Breast epithelium (tissue), 4 donors: Measurements from ENCODE around the gene RBFOX1. TPM values are rescaled to one million over a fixed set of nuclear protein-coding genes. Genes with fewer than 3 reads are reported as not detected.

Experiments used
- DNase-seq, 2 donors: peaks; one replicate each; pipeline ENCODE4 v3.0.0-alpha.2; 2019; ENCODE audit warnings: low spot score in 2 of 2
- H3K27ac ChIP-seq, 2 donors: fragments of 200-600 bp; sonication (generic) in 1 of 2; one replicate each; pipeline ENCODE4 v1.5.1; 2016 to 2019; ENCODE audit warnings: mild to moderate bottlenecking in 1 of 2
- H3K27me3 ChIP-seq, 2 donors: fragments of 200-600 bp; sonication (generic) in 1 of 2; one replicate each; pipeline versions ENCODE4 v1.5.1 to v1.6.0; 2017 to 2019; ENCODE audit warnings: control low read depth in 1 of 2, mild to moderate bottlenecking in 1 of 2
- H3K36me3 ChIP-seq: fragments of 200-600 bp; one replicate; pipeline ENCODE4 v1.5.1; 2019
- H3K4me1 ChIP-seq, 2 donors: fragments of 200-600 bp; sonication (generic); one replicate each; pipeline ENCODE4 v1.5.1; 2016 to 2019; ENCODE audit warnings: control low read depth in 1 of 2
- H3K4me3 ChIP-seq, 3 donors: fragments of 200-600 bp; sonication (generic); 1 replicate in 2 of 3; 2 replicates in 1 of 3; pipeline ENCODE4 v1.5.1; 2016 to 2019; ENCODE audit warnings: mild to moderate bottlenecking in 3 of 3, moderate library complexity in 2 of 3
- H3K9me3 ChIP-seq, 2 donors: fragments of 200-600 bp; sonication (generic) in 1 of 2; one replicate each; pipeline ENCODE4 v1.5.1; 2016 to 2019; ENCODE audit warnings: control low read depth in 1 of 2
- POLR2A ChIP-seq: fragments of 450-650 bp; IDR thresholded peaks from one replicate; pipeline ENCODE4 v1.6.1; 2016; ENCODE audit warnings: antibody characterized with exemption, mild to moderate bottlenecking, moderate library complexity
- POLR2AphosphoS5 ChIP-seq, 3 donors: sonication (generic); formaldehyde crosslinking; IDR thresholded peaks; one replicate each; pipeline ENCODE4 v1.6.1; 2017; ENCODE audit warnings: antibody characterized with exemption in 3 of 3
- intact Hi-C: fragments of 100-400 bp; cut with DNase I; formaldehyde crosslinking; loops from one replicate; pipeline ENCODE4 v1.15.1; 2023; ENCODE audit warnings: low total_unique reads
- total RNA-seq, 3 donors: library from RNA; depleted of rRNA; stranded (reverse); fragments of >200 nt; gene quantifications; one replicate each; pipeline ENCODE4 v1.1.0, GENCODE V29; 2016
- TF ChIP-seq, protein P1 (sequence below), 3 donors: fragments of 450-650 bp; IDR thresholded peaks; one replicate each; pipeline ENCODE4 v1.5.1; 2016 to 2017; ENCODE audit warnings: antibody characterized with exemption in 3 of 3, mild to moderate bottlenecking in 3 of 3, moderate library complexity in 3 of 3

RBFOX1 gene
- total RNA-seq, 3 donors from 2014 or later, result 0.29 TPM; not detected in 2

DNA sequence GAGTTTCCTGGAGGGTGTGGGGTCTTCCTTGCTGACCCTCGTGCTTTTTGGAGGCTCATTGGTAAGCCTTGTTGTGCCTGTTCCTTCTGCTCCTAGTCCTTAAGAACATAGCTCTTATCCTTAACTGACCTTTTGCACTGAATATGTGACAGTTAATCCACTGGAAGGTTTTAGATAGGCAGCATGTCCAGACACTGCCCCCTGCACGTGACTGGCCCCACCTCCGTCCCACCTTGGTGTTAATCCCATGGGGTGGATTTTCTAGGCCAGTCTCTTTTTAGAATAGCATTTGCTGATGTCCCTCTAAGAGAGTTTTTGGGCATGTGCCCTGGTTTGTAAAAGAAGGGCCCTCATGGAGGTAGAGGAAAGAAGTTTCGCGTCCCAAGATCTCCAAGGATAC is 58.3 kb downstream of the RBFOX1 start:
- Histone ChIP-seq H3K27ac (no peak overlapping the region), H3K4me1 (no peaks in the 10 kb centered on the region), H3K9me3 (peaks cover 0 to 16% of the 10 kb centered on the region in 2 donors), H3K36me3 (no peaks in the 10 kb centered on the region), H3K27me3 (no peaks in the 10 kb centered on the region), H3K4me3 (no peak overlapping the region)
- TF ChIP-seq POLR2A, result no peak
- TF ChIP-seq POLR2AphosphoS5 (IDR thresholded peaks at IDR 0.05), result no peak
- TF ChIP-seq, protein P1, sequence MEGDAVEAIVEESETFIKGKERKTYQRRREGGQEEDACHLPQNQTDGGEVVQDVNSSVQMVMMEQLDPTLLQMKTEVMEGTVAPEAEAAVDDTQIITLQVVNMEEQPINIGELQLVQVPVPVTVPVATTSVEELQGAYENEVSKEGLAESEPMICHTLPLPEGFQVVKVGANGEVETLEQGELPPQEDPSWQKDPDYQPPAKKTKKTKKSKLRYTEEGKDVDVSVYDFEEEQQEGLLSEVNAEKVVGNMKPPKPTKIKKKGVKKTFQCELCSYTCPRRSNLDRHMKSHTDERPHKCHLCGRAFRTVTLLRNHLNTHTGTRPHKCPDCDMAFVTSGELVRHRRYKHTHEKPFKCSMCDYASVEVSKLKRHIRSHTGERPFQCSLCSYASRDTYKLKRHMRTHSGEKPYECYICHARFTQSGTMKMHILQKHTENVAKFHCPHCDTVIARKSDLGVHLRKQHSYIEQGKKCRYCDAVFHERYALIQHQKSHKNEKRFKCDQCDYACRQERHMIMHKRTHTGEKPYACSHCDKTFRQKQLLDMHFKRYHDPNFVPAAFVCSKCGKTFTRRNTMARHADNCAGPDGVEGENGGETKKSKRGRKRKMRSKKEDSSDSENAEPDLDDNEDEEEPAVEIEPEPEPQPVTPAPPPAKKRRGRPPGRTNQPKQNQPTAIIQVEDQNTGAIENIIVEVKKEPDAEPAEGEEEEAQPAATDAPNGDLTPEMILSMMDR (IDR thresholded peaks at IDR 0.05), result no peak
- no peak for DNase-seq
- intact Hi-C loops, result no loop called here

DNA sequence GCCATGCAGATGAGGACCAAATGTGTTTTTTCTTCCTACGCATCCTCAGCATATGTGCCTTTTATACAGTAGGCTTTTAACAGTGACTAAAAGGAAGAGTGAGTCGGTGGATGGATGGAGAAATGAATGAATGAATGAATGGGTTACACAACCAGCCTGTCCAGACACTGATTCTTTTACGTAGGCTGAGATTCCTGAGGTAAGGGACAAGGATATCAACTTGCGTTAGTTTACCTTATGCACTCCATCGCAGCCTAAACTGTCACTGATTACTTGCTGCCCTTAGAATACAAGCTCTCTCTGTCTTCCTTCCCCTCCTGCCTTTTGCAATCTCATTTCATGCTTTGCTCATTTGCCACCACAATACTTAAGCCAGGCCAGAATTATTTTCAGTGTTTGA is 59.0 kb downstream of the RBFOX1 start:
- Histone ChIP-seq H3K36me3 (no peaks in the 10 kb centered on the region), H3K27me3 (no peaks in the 10 kb centered on the region), H3K27ac (no peak overlapping the region), H3K9me3 (peaks cover 0 to 16% of the 10 kb centered on the region in 2 donors), H3K4me1 (no peaks in the 10 kb centered on the region), H3K4me3 (no peak overlapping the region)
- DNase-seq, result no peak
- intact Hi-C loops, result no loop called here
- TF ChIP-seq POLR2AphosphoS5 (IDR thresholded peaks at IDR 0.05), result no peak
- no peak for TF ChIP-seq POLR2A
- TF ChIP-seq, protein P1 (IDR thresholded peaks at IDR 0.05), result no peak

DNA sequence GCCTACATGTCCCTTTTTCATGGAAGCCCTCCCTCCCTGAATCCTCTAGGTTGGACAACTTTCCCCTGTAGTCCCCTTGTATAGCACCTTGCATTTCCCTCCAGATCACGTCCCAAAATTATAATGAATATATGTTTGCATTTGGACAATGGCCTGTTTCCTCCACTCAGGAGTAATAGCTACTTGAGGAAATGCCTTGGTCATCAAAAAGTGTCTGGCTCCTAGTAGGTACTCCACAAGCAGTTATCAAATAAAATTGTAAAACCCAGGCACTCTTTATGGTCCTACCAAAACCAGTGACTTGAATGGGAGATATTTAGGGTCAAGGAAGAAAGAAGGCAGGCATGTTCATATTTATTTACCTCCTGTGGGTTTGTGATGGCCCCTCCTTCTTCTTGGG is 59.6 kb downstream of the RBFOX1 start:
- H3K36me3 ChIP-seq, result no peaks in the 10 kb centered on the region
- no peak for DNase-seq
- no peak overlapping the region for H3K4me3 ChIP-seq
- no peaks in the 10 kb centered on the region for H3K27me3 ChIP-seq
- no peak overlapping the region for H3K27ac ChIP-seq
- no peaks in the 10 kb centered on the region for H3K4me1 ChIP-seq
- peaks cover 0 to 16% of the 10 kb centered on the region in 2 donors for H3K9me3 ChIP-seq
- intact Hi-C loops, result no loop called here
- TF ChIP-seq, protein P1 (IDR thresholded peaks at IDR 0.05), result no peak
- no peak for TF ChIP-seq POLR2AphosphoS5 (IDR thresholded peaks at IDR 0.05)
- no peak for TF ChIP-seq POLR2A

DNA sequence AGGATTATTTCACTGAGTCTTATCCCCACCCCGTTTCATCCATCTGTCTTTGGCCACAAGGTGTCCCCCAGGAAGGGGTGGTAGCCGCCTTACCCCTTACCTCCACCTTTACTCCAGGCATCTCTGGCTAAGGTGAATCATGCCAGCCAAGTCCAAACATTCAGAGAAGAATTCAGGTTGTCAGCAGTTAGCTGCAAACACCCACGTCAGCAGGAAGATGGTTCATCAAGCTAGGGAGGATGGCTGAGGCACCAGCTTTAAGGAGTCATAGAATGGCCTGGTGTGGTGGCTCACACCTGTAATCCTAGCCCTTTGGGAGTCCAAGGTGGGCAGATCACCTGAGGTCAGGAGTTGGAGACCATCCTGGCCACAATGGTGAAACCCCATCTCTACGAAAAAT is 61.0 kb downstream of the RBFOX1 start:
- no peak for TF ChIP-seq POLR2A
- no peak for TF ChIP-seq POLR2AphosphoS5 (IDR thresholded peaks at IDR 0.05)
- TF ChIP-seq, protein P1 (IDR thresholded peaks at IDR 0.05), result no peak
- intact Hi-C loops, result no loop called here

DNA sequence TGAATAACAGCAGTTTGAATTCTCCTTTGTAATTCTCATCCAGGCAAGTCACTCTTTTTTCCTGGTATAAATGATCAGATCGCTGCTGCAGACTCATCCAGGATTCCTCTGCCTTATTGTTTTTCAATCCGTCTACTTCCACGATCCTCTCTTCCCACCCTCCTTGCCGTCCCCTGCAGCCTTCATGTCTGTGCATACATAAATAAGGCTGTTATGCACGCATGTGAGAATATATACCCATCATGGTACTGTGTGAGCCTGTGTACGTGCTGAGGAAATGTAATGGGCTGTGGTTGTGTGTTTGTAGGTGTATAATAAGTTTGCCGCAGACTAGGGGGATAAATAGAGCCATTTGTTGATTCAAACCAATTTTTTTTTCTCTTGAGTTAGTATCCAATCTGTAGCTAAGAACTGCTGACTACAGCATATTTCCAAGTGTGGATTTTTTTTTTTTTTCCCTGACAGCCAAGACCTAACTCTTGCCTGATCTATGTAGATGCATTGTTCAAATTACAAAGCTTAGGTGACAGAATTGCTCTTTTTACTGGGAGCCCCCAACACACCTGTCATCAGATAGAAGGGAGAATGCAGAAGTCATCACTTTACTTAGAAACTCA is 62.2 kb downstream of the RBFOX1 start:
- TF ChIP-seq POLR2A (no peak), POLR2AphosphoS5 (IDR thresholded peaks at IDR 0.05) (no peak)
- TF ChIP-seq, protein P1 (IDR thresholded peaks at IDR 0.05), result no peak
- Histone ChIP-seq H3K36me3 (no peaks in the 10 kb centered on the region), H3K27ac (no peak overlapping the region), H3K9me3 (peaks cover 0 to 4% of the 10 kb centered on the region in 2 donors), H3K4me1 (no peaks in the 10 kb centered on the region), H3K4me3 (no peak overlapping the region), H3K27me3 (no peaks in the 10 kb centered on the region)
- DNase-seq, result no peak
- intact Hi-C loops, result no loop called here

More for the DNA sequence above, 61.0 kb downstream of the RBFOX1 start:
- H3K4me3 ChIP-seq, result no peak overlapping the region
- no peaks in the 10 kb centered on the region for H3K36me3 ChIP-seq
- no peak overlapping the region for H3K27ac ChIP-seq
- H3K27me3 ChIP-seq, result no peaks in the 10 kb centered on the region
- H3K4me1 ChIP-seq, result no peaks in the 10 kb centered on the region
- DNase-seq, result no peak
- peaks cover 0 to 15% of the 10 kb centered on the region in 2 donors for H3K9me3 ChIP-seq
